Gastrocnemius medialis (tissue), 4 donors: Measurements from ENCODE around the gene GCKR. TPM values are rescaled to one million over a fixed set of nuclear protein-coding genes. Genes with fewer than 3 reads are reported as not detected.

Experiments used
- ATAC-seq, 2 donors: fragments of 150-250 bp; one replicate each; pipeline ENCODE4 v1.9.1; 2016
- DNase-seq, 2 donors: peaks; one replicate each; pipeline ENCODE4 v3.0.0-alpha.2; 2019
- H3K27ac ChIP-seq, 4 donors: fragments of 200-600 bp; sonication (generic); 1 replicate in 1 of 4; 2 replicates in 3 of 4; pipeline ENCODE4 v1.5.1; 2016 to 2018; ENCODE audit warnings: mild to moderate bottlenecking in 2 of 4, moderate library complexity in 1 of 4
- H3K27me3 ChIP-seq, 3 donors: fragments of 200-600 bp; sonication (generic) in 2 of 3; 1 replicate in 1 of 3; 2 replicates in 2 of 3; pipeline versions ENCODE4 v1.5.1 to v1.6.0; 2016 to 2019; ENCODE audit warnings: mild to moderate bottlenecking in 1 of 3, moderate library complexity in 1 of 3
- H3K36me3 ChIP-seq, 2 donors: fragments of 200-600 bp; sonication (generic) in 1 of 2; one replicate each; pipeline ENCODE4 v1.5.1; 2017 to 2018
- H3K4me1 ChIP-seq, 2 donors: fragments of 200-600 bp; sonication (generic) in 1 of 2; one replicate each; pipeline ENCODE4 v1.5.1; 2016 to 2017; ENCODE audit warnings: mild to moderate bottlenecking in 2 of 2
- H3K4me3 ChIP-seq, 4 donors: fragments of 200-600 bp; sonication (generic) in 3 of 4; 1 replicate in 1 of 4; 2 replicates in 3 of 4; pipeline ENCODE4 v1.5.1; 2016 to 2019; ENCODE audit warnings: mild to moderate bottlenecking in 2 of 4
- H3K9me3 ChIP-seq, 3 donors: fragments of 200-600 bp; sonication (generic) in 2 of 3; 1 replicate in 1 of 3; 2 replicates in 2 of 3; pipeline ENCODE4 v1.5.1; 2016 to 2019
- POLR2A ChIP-seq, 2 donors: fragments of 450-650 bp; IDR thresholded peaks; one replicate each; pipeline ENCODE4 v1.6.1; 2017; ENCODE audit warnings: antibody characterized with exemption in 2 of 2, mild to moderate bottlenecking in 2 of 2, moderate library complexity in 2 of 2
- in situ Hi-C, 4 donors: fragments of 200-750 bp; cut with MboI; loops; one replicate each; pipeline versions ENCODE4 v1.15.0 to v1.8.0; 2017; ENCODE audit warnings: low sequenced_read_pairs in 4 of 4
- intact Hi-C: fragments of 100-400 bp; cut with DNase I; formaldehyde crosslinking; loops from one replicate; pipeline ENCODE4 v1.15.1; 2023; ENCODE audit warnings: low total_unique reads
- total RNA-seq, 4 donors: library from RNA; depleted of rRNA; stranded (reverse); fragments of >200 nt; gene quantifications; one replicate each; pipeline versions ENCODE4 v1.1.0 to v1.2.3, GENCODE V29; 2016
- TF ChIP-seq, protein P1 (sequence below), 5 experiments: fragments of 450-650 bp in 3 of 5; fragments of 200-600 bp in 2 of 5; sonication (generic) in 2 of 5; IDR thresholded peaks in 4 of 5; conservative IDR thresholded peaks in 1 of 5; 1 replicate in 4 of 5; 2 replicates in 1 of 5; pipeline ENCODE4 v1.5.1; 2016 to 2019; ENCODE audit warnings: antibody characterized with exemption in 5 of 5, mild to moderate bottlenecking in 3 of 5, moderate library complexity in 3 of 5

The GCKR gene
- total RNA-seq, 4 donors from 2014 or later = 0.40 TPM; not detected in 3

DNA sequence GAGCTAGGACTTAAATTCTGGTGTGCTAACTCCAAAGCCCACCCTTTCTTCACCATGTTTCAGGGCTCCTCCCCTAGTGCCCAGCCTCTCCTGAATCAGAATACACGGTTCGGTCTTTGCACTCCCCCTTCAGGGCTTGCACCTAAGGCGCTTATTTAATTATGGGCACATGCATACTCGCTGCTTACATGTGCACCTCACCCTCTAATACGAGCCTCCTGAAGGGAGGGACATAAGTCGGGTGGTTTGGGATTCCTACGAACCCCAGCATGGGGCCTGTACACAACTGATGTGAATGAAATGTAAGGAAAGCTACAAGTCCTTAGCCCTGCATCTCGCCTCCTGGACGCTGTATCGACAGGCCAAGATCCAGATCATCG is 7.5 kb upstream of the GCKR start:
- Histone ChIP-seq H3K9me3 (no peaks in the 10 kb centered on the region), H3K4me3 (peak overlapping the region; percentile 69 to 83 (median 77)), H3K27me3 (peaks cover 0 to under 1% (median 0%) of the 10 kb centered on the region in 3 donors), H3K27ac (peak overlapping the region; percentile 75 to 85 (median 83)), H3K4me1 (peaks cover 13 to 19% of the 10 kb centered on the region in 2 donors), H3K36me3 (peaks cover 0 to 8% of the 10 kb centered on the region in 2 donors)
- ATAC-seq (no peak), DNase-seq (no peak)
- in situ Hi-C loops (no loop called here), intact Hi-C loops (loop anchor here (1.0 to 10.0 kb wide), 5 partner anchors 81 to 274 kb away; partner anchors contain the start of genes ATRAID, CAD, CCDC121 and GPN1)
- TF ChIP-seq, protein P1, sequence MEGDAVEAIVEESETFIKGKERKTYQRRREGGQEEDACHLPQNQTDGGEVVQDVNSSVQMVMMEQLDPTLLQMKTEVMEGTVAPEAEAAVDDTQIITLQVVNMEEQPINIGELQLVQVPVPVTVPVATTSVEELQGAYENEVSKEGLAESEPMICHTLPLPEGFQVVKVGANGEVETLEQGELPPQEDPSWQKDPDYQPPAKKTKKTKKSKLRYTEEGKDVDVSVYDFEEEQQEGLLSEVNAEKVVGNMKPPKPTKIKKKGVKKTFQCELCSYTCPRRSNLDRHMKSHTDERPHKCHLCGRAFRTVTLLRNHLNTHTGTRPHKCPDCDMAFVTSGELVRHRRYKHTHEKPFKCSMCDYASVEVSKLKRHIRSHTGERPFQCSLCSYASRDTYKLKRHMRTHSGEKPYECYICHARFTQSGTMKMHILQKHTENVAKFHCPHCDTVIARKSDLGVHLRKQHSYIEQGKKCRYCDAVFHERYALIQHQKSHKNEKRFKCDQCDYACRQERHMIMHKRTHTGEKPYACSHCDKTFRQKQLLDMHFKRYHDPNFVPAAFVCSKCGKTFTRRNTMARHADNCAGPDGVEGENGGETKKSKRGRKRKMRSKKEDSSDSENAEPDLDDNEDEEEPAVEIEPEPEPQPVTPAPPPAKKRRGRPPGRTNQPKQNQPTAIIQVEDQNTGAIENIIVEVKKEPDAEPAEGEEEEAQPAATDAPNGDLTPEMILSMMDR (IDR thresholded peaks at IDR 0.05 in 4 of 5, conservative IDR thresholded peaks at IDR 0.05 in 1 of 5) = no peak
- TF ChIP-seq POLR2A (IDR thresholded peaks at IDR 0.05) = no peak

DNA sequence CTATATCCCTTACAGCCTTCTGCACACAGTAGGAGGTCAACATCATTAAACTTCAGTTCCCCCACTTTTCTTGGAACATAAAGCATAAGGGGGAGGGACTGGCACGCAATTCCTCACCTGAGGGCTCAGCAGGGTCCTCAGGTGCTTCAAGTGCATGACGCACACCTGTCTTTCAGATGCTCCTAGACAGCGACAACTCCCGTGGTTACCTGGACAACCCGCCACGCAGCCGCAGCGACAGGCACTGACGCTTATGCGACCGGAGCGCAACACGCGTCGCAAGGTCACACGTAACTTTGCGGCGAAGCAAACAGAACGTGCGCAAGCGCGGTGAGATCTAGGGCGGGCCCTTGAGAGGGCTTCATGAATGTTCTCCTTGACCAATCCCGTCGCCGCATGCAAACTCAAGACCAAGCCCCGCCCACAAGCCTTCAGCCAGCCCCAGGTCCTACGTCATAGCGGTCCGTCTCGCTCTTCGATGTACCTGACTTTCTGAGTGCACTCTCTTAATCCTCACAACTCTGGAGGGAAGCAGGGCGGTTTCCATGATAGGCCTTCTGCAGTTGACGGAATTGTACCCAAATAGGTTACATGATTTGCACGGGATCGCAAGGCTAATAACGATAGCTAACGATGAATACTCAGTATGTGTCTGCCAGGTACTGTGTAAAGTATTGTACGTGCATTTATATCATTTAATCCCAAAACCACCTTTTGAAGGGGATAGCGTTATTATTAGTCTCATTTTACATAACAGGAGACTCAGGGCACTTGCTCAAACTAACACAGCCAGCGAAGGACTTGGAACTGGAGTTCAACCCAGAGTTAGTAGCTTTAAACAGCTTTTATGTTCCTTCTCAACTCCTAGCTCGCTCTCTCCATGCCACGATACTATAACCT is 6.9 kb upstream of the GCKR start, which contains the start of gene IFT172:
Gene IFT172 (minus strand): TSS at position 246 of the 900 bp plus-strand sequence. CDS start 90 bp downstream, at position 156.
- DNase-seq (peak; percentile 99), ATAC-seq (peak; percentile 99)
- intact Hi-C loops (loop anchor here (1.0 to 10.0 kb wide), 6 partner anchors 81 to 275 kb away; partner anchors contain the start of genes ATRAID, CAD, CCDC121 and GPN1), in situ Hi-C loops (no loop called here)
- Histone ChIP-seq H3K9me3 (no peaks in the 10 kb centered on the region), H3K4me3 (peak within 1 kb of the TSS; percentile 69 to 83 (median 77)), H3K27me3 (peaks cover 0 to 7% (median 0%) of the 10 kb centered on the region in 3 donors), H3K27ac (peak within 1 kb of the TSS; percentile 75 to 85 (median 83)), H3K4me1 (peaks cover 13 to 25% of the 10 kb centered on the region in 2 donors), H3K36me3 (peaks cover 0 to 3% of the 10 kb centered on the region in 2 donors)
- TF ChIP-seq, protein P1 (IDR thresholded peaks at IDR 0.05 in 4 of 5, conservative IDR thresholded peaks at IDR 0.05 in 1 of 5) = no peak
- peak; percentile 48 to 76 for TF ChIP-seq POLR2A (IDR thresholded peaks at IDR 0.05)

DNA sequence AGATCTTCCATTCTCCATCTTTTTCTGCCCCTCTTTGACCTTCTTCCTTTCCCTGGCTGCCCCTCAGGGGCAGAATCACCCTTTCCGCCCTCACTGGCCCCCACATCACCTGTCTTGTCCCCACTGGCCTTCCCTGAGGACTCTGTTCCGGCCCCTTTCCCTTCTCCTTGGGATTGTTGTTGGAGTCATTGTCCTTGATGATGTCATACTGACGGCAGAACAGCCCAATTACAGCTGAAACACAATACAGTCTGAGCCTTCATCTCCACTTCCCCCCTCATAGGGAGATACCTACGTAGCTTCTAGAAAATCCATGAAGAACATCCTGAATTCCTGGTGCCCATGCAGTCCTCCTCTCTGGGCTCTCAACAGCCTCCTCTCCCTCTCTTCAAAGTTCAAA is 4.1 kb upstream of the GCKR start:
- no peak for DNase-seq
- no peaks in the 10 kb centered on the region for H3K9me3 ChIP-seq
- no peaks in the 10 kb centered on the region for H3K36me3 ChIP-seq
- peaks cover 13 to 25% of the 10 kb centered on the region in 2 donors for H3K4me1 ChIP-seq
- no peak for ATAC-seq
- no peak overlapping the region for H3K27ac ChIP-seq
- in situ Hi-C loops = no loop called here
- intact Hi-C loops = loop anchor here (5.0 kb wide), 1 partner anchor 135 kb away; the partner anchor contains the start of gene GTF3C2
- no peak overlapping the region for H3K4me3 ChIP-seq
- TF ChIP-seq, protein P1 (IDR thresholded peaks at IDR 0.05 in 4 of 5, conservative IDR thresholded peaks at IDR 0.05 in 1 of 5) = no peak
- TF ChIP-seq POLR2A (IDR thresholded peaks at IDR 0.05) = no peak
- H3K27me3 ChIP-seq = peaks cover 13 to 22% (median 18%) of the 10 kb centered on the region in 3 donors

DNA sequence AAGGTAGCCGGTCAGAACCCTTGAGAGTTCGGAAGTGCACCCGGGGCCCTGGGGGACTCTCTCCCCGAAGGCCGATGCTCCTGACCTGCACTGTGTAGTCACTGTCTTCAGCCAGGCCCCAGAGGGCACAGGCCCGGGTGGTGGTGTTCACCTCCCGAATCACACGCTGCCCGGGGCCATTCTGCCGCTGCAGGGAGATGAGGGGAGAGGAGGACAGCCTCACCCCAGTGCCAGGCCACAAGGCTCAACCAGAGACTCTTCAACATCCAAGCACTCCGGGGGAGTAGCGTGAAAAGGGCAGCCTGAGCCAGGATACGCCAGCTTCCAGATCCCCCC is 2.7 kb upstream of the GCKR start:
- Histone ChIP-seq H3K36me3 (no peaks in the 10 kb centered on the region), H3K27me3 (peaks cover 13 to 23% (median 22%) of the 10 kb centered on the region in 3 donors), H3K27ac (peak overlapping the region in 1 of 4 donors; percentile 6), H3K9me3 (no peaks in the 10 kb centered on the region), H3K4me3 (peak overlapping the region in 3 of 4 donors; percentile 54 to 69 (median 57)), H3K4me1 (peaks cover 7 to 19% of the 10 kb centered on the region in 2 donors)
- intact Hi-C loops = loop anchor here (1.0 to 5.0 kb wide), 2 partner anchors 62 to 137 kb away; partner anchors contain the start of gene GTF3C2
- DNase-seq (no peak), ATAC-seq (no peak)
- TF ChIP-seq POLR2A (IDR thresholded peaks at IDR 0.05) = no peak
- TF ChIP-seq, protein P1 (IDR thresholded peaks at IDR 0.05 in 4 of 5, conservative IDR thresholded peaks at IDR 0.05 in 1 of 5) = no peak
- in situ Hi-C loops = no loop called here
